Left ventricle myocardium inferior (tissue), 1 donor: ENCODE results near the gene SUMO2. TPM values are rescaled to one million over a fixed set of nuclear protein-coding genes. Genes with fewer than 3 reads are reported as not detected.
A peak's percentile ranks its signal among the peaks of the same experiment; 100 is the strongest.

ENCODE experiments used
- DNase-seq: peaks from one replicate; pipeline ENCODE4 v3.0.0-alpha.2; 2020
- H3K27ac ChIP-seq: fragments of 200-600 bp; replicated peaks from 2 replicates; pipeline ENCODE4 v1.8.0; 2021
- H3K27me3 ChIP-seq: fragments of 200-600 bp; 2 replicates; pipeline ENCODE4 v1.8.0; 2021; ENCODE audit warnings: low read depth
- H3K36me3 ChIP-seq: fragments of 200-600 bp; 2 replicates; pipeline ENCODE4 v1.8.0; 2021
- H3K4me1 ChIP-seq: fragments of 200-600 bp; 2 replicates; pipeline ENCODE4 v1.8.0; 2021
- H3K4me3 ChIP-seq: fragments of 200-600 bp; 2 replicates; pipeline ENCODE4 v1.8.0; 2021; ENCODE audit warnings: mild to moderate bottlenecking, moderate library complexity
- H3K9me3 ChIP-seq: fragments of 200-600 bp; replicated peaks from 2 replicates; pipeline ENCODE4 v1.8.0; 2021
- intact Hi-C: fragments of 100-400 bp; cut with micrococcal nuclease; formaldehyde crosslinking; loops from one replicate; pipeline ENCODE4 v1.11.0; 2022
- total RNA-seq: library from RNA; stranded (reverse); fragmentation: NEBNext Ultra II Directional; extraction: Animal tissue kit (Norgen Biotek cat#: 25700); gene quantifications from one replicate; pipeline ENCODE4 v1.2.1, GENCODE V29; 2021
- TF ChIP-seq, protein P1 (sequence below): fragments of 200-600 bp; IDR thresholded peaks from 2 replicates; pipeline ENCODE4 v1.8.0; 2021; ENCODE audit warnings: antibody characterized with exemption, mild to moderate bottlenecking, borderline replicate concordance
- donor health status: DM: no; HTN: yes; CAD: no; lungs with severe emphysema.

The SUMO2 gene
- total RNA-seq, 1 donor from 2014 or later = 183 TPM

DNA sequence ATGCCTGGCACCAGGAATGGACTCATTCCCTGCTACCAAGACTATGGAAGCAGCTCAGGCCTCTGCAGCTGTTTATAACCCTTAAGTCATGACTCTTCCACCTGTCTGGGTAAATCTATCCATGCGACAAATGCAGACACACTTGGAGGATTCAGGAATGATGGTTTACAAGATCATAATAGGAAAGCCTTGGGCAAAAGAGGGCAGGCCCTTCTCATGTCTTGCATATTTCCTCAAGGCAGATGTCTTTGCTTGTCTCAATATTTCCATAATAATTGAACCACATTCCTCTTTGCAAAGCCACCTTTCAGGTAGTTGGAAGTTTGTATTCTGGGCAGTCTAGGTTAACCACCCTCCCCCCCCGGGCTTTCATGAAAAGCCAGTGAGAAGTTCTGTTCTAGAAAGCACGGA lies 27.6 kb downstream of the SUMO2 start:
- H3K36me3 ChIP-seq = no peaks in the 10 kb centered on the region
- H3K9me3 ChIP-seq = no peaks in the 10 kb centered on the region
- H3K4me1 ChIP-seq = peaks cover 22% of the 10 kb centered on the region
- no peaks in the 10 kb centered on the region for H3K27me3 ChIP-seq
- H3K27ac ChIP-seq = peak overlapping the region; percentile 65
- TF ChIP-seq, protein P1, sequence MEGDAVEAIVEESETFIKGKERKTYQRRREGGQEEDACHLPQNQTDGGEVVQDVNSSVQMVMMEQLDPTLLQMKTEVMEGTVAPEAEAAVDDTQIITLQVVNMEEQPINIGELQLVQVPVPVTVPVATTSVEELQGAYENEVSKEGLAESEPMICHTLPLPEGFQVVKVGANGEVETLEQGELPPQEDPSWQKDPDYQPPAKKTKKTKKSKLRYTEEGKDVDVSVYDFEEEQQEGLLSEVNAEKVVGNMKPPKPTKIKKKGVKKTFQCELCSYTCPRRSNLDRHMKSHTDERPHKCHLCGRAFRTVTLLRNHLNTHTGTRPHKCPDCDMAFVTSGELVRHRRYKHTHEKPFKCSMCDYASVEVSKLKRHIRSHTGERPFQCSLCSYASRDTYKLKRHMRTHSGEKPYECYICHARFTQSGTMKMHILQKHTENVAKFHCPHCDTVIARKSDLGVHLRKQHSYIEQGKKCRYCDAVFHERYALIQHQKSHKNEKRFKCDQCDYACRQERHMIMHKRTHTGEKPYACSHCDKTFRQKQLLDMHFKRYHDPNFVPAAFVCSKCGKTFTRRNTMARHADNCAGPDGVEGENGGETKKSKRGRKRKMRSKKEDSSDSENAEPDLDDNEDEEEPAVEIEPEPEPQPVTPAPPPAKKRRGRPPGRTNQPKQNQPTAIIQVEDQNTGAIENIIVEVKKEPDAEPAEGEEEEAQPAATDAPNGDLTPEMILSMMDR = no peak
- H3K4me3 ChIP-seq = no peak overlapping the region
- DNase-seq = no peak
- intact Hi-C loops = no loop called here

DNA sequence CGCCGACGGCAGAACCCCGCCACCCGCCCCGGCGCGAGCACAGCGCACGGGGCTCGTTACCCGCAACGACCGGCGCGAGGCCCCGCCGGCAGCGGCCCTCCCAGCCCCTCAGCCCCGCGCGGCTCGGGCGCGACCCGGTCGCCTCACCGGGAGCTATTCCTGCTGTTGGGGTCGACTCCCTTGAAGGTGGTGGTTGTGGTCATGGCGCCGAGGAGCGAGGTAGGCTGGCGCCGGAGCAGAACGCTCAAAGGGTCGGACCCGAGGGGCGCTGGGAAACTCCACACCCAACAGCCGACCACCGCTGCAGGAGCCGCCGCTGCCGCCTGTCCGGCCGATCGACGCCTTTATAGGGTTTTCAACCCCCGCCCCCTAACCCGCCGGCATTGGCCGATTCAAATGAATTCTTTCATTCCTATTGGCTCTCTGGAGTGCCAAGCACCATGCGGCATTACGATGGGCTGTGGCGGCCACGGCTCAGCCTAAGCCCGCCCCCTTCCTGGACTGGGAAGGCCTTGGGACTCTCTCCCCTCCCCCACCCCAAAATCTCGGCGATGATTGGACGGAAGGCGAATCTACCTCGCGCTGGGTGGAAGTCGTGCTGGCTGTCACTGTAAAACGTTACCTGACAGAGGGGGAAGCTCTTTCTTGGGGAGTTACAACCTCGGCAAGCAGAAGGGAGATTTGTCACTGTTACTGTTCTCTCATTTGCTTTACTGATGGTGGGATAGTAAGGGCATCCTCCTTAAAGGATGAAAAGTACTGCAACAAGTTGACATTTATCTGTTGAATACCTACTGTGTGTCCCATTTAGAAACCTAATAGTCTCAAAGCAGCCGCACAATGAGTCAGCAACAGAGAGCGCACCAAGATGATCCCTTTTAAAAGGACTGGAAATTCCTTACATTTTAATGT lies 28.3 kb downstream of the SUMO2 start, which contains the start of gene JPT1:
Gene JPT1, minus strand, starts transcription at position 318 of the 912 bp plus-strand sequence. Its CDS starts 115 bp downstream, at position 203.
- no peaks in the 10 kb centered on the region for H3K36me3 ChIP-seq
- TF ChIP-seq, protein P1 = no peak
- intact Hi-C loops = no loop called here
- H3K4me3 ChIP-seq = peak within 1 kb of the TSS; percentile 75
- H3K27ac ChIP-seq = peak within 1 kb of the TSS; percentile 80
- H3K9me3 ChIP-seq = no peaks in the 10 kb centered on the region
- DNase-seq = peak; percentile 98
- peaks cover 22% of the 10 kb centered on the region for H3K4me1 ChIP-seq
- no peaks in the 10 kb centered on the region for H3K27me3 ChIP-seq

DNA sequence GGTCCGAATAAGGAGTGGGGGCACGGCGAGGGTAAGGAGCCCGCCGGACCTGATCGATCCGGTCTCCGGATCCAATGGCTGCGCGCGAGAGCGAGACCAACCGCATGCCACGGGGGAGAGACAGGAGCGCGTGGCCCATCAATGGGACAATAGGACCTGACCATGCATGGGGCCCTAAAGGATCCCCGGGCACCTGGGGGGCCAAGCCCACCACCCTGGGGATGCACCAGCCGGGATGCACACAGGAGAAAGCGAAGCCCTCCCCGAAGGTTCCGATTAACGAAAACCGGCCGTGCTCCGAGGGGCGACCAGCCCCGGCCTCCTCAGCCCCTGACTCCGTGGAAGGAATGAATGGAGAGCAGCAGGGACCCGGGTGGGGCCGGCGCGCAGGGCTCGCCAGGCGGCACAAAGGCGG lies 29.0 kb downstream of the SUMO2 start:
- Histone ChIP-seq H3K9me3 (no peaks in the 10 kb centered on the region), H3K4me3 (peak overlapping the region; percentile 75), H3K27me3 (no peaks in the 10 kb centered on the region), H3K4me1 (peaks cover 22% of the 10 kb centered on the region), H3K27ac (peak overlapping the region; percentile 80), H3K36me3 (no peaks in the 10 kb centered on the region)
- DNase-seq = no peak
- intact Hi-C loops = no loop called here
- TF ChIP-seq, protein P1 = no peak

DNA sequence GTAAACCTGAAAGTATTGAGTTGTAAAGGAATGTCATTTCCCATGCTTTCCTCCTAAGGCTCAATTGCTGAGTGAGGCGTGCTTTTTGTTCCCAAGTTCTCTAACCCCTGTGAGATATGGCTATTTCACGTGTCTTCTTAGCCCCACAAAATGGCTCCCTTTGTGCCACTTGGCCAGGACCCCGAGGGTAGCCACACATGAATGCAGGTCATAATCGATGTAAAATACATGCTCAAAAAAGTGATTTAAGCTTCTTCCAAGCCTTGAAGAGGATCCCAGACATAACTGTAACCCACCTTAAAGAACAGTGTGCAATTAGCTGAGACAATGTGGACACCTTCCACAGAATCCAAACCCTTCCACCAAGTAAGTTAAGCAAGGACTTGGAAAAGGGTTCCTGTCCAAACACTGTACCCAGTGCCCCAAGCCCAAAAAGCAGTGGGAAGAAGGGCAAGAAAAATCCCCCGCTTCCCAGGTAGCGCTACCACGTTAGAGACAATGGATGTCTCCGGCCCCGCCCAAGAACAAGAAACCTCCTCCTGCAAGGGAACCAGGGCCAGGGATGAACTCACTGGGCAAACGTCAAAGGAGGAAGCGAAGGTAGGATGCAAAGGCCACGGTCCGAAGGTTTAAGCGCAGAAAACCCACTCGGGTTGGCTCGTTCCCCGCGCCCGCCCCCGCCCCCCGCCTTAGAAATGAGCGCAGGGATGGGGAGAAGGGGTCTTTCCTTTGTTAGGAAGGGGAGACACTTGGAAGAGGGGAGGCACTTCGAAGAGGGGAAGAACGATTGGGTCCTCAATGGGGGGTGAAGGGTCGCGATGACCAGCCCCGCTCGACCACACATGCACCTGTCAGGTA lies 29.6 kb downstream of the SUMO2 start:
- TF ChIP-seq, protein P1 = no peak
- intact Hi-C loops = no loop called here
- H3K4me3 ChIP-seq = peak overlapping the region; percentile 75
- H3K36me3 ChIP-seq = no peaks in the 10 kb centered on the region
- no peaks in the 10 kb centered on the region for H3K27me3 ChIP-seq
- H3K9me3 ChIP-seq = no peaks in the 10 kb centered on the region
- peaks cover 22% of the 10 kb centered on the region for H3K4me1 ChIP-seq
- no peak for DNase-seq
- no peak overlapping the region for H3K27ac ChIP-seq

DNA sequence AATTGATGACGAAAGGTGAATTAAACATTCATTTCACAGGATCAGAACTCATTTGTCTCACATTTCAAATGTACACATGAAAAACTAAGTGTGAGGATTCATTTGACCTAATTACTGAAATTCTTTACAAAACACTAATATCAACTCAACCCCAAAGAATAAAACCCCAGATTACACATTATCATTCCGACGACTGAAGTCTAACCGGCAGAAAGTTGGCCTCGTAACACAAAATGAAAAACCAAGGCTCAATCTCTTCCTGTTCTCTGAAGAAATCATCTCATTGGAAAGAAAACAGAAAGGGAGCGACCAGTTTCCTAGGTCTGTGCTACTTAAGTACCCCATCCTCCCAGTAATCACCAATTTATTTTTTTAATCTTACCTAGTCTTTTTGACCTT lies 30.2 kb downstream of the SUMO2 start:
- Histone ChIP-seq H3K4me3 (peak overlapping the region; percentile 75), H3K36me3 (no peaks in the 10 kb centered on the region), H3K4me1 (peaks cover 22% of the 10 kb centered on the region), H3K9me3 (no peaks in the 10 kb centered on the region), H3K27me3 (no peaks in the 10 kb centered on the region), H3K27ac (no peak overlapping the region)
- TF ChIP-seq, protein P1 = no peak
- DNase-seq = no peak
- intact Hi-C loops = no loop called here
